MM.1S (cell line): Measurements from ENCODE around the gene SCFD2.

Experiments
- EZH2 ChIP-seq: fragments of 300-600 bp; sonication (generic); optimal IDR thresholded peaks from 2 replicates; pipeline ENCODE3; 2017; ENCODE audit warnings: low read depth, mild to moderate bottlenecking, antibody characterized with exemption, low read length, mixed read lengths
- TF ChIP-seq, protein P1 (sequence below): fragments of 300-600 bp; sonication (generic); IDR thresholded peaks from 2 replicates; pipeline ENCODE4 v1.5.1; 2016; ENCODE audit warnings: antibody characterized with exemption, low read length, mixed read lengths

DNA sequence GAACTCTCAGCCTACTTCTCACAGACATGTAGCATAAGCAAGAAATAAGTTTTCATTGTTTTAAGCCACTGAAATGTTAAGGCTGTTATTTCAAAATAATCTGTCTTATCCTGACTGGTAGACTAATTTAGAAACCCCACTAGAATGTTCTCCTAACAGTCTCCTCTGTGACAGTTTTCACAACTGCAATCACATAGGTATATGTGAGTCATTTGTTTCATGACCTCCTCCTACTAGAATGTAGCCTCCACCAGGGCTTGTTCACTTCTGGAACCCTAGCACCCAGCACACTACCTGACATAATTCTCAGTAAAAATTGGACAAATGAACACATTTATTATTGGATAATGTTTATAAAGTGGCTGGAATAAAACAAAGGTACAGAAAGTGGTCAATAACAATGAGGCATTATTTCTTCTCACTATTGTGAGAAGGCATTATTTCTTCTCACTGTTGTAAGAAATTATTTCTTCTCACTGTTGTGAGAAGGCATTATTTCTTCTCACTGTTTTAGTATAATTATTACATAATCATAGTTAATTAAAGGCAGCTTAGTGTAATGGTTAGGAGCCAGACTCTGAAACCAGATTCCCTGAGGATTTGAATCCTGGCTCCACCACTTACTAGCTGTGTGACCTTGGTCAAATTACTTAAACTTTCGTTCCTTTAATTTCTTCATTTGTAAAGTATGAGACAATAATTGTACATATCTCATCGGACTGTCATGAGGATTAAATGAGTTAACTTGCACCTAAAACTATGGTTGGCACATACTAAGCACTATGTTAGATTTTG lies 252.2 kb downstream of the SCFD2 start:
- TF ChIP-seq, protein P1, sequence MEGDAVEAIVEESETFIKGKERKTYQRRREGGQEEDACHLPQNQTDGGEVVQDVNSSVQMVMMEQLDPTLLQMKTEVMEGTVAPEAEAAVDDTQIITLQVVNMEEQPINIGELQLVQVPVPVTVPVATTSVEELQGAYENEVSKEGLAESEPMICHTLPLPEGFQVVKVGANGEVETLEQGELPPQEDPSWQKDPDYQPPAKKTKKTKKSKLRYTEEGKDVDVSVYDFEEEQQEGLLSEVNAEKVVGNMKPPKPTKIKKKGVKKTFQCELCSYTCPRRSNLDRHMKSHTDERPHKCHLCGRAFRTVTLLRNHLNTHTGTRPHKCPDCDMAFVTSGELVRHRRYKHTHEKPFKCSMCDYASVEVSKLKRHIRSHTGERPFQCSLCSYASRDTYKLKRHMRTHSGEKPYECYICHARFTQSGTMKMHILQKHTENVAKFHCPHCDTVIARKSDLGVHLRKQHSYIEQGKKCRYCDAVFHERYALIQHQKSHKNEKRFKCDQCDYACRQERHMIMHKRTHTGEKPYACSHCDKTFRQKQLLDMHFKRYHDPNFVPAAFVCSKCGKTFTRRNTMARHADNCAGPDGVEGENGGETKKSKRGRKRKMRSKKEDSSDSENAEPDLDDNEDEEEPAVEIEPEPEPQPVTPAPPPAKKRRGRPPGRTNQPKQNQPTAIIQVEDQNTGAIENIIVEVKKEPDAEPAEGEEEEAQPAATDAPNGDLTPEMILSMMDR, result no peak
- no peak for TF ChIP-seq EZH2
